ENCODE measurements around the gene TRERF1. TPM values are rescaled to one million over a fixed set of nuclear protein-coding genes. Genes with fewer than 3 reads are reported as not detected.

The TRERF1 gene
- total and polyA plus RNA-seq, 3 donors from 2014 or later = 13.7 to 49.1 (median 40.4) TPM

DNA sequence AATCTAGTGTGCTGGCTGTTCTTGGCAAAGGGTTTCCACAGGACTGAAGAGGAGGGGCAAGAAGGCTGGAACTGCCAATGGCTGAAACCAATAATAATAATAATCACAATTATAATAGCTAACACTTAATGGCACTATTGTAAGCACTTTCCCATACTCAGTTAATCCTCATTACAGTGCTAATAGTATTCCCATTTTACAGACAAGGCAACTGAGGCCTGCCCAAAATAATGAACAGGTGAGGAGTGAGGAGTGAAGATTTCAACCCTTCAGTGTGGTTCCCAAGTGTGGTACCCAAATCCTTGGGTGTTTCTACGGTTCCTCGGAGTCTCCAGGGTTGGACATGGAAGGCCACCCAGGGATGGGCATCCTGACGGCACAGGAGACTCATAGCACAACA lies 69.9 kb downstream of the TRERF1 start:
- Histone ChIP-seq H3K36me3 (ENCODE audit: low read depth, missing control alignments) (no peaks in the 10 kb centered on the region), H3K27ac (no peak overlapping the region), H3K27me3 (no peaks in the 10 kb centered on the region), H3K9me3 (no peaks in the 10 kb centered on the region), H3K4me3 (no peak overlapping the region), H3K4me1 (peaks cover 13% of the 10 kb centered on the region)
- no peak for DNase-seq
- 90 to 96% methylated on average over 3 of the region's 3 CpGs for WGBS, 2 donors
- no peak for TF ChIP-seq POLR2A (IDR thresholded peaks at IDR 0.05)
- TF ChIP-seq, protein P1, sequence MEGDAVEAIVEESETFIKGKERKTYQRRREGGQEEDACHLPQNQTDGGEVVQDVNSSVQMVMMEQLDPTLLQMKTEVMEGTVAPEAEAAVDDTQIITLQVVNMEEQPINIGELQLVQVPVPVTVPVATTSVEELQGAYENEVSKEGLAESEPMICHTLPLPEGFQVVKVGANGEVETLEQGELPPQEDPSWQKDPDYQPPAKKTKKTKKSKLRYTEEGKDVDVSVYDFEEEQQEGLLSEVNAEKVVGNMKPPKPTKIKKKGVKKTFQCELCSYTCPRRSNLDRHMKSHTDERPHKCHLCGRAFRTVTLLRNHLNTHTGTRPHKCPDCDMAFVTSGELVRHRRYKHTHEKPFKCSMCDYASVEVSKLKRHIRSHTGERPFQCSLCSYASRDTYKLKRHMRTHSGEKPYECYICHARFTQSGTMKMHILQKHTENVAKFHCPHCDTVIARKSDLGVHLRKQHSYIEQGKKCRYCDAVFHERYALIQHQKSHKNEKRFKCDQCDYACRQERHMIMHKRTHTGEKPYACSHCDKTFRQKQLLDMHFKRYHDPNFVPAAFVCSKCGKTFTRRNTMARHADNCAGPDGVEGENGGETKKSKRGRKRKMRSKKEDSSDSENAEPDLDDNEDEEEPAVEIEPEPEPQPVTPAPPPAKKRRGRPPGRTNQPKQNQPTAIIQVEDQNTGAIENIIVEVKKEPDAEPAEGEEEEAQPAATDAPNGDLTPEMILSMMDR (IDR thresholded peaks at IDR 0.05) = no peak
- intact Hi-C loops (cut with DNase I; ENCODE audit: low total_unique reads) = no loop called here

DNA sequence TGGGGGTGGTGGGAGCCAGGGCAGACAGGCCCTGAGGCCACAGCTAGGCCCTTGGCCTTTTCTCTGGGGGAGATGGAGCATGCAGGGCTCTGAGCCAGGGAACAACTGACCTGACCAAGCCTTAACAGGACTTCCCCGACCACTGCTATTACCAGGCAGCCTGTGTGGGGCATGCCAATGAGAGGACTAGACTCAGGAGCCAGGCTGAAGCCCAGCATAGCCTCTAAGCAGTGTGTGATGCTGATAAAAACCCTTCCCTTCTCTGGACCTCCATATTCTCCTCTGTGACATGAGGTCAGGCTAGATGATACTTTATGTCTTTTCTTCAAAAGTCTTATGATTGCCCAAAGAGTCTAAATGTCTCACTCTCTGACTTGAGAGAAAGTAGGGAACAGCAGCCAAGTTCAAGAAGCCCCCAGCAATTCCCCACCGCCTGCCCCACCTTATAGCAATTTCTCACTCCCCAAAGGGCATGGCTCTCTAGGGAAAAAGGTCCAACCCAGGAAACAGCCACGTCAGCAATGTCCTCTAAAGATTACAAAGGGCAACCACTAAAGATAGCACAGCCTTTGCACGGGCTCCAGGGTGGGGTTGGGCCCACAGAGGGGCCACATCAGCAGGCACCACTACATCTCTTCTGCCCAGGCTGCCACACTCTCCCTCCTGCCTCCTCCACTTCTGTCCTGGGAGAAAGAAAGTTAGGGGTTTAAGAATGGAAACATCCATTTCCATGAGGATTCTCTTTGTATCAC lies 71.3 kb downstream of the TRERF1 start:
- intact Hi-C loops (cut with DNase I; ENCODE audit: low total_unique reads) = no loop called here
- Histone ChIP-seq H3K4me1 (peaks cover 13% of the 10 kb centered on the region), H3K36me3 (ENCODE audit: low read depth, missing control alignments) (no peaks in the 10 kb centered on the region), H3K27ac (no peak overlapping the region), H3K9me3 (no peaks in the 10 kb centered on the region), H3K27me3 (no peaks in the 10 kb centered on the region), H3K4me3 (no peak overlapping the region)
- WGBS, 2 donors = 49 to 61% methylated on average over 4 of the region's 4 CpGs
- no peak for DNase-seq
- TF ChIP-seq POLR2A (IDR thresholded peaks at IDR 0.05) = no peak
- TF ChIP-seq, protein P1 (IDR thresholded peaks at IDR 0.05) = no peak

DNA sequence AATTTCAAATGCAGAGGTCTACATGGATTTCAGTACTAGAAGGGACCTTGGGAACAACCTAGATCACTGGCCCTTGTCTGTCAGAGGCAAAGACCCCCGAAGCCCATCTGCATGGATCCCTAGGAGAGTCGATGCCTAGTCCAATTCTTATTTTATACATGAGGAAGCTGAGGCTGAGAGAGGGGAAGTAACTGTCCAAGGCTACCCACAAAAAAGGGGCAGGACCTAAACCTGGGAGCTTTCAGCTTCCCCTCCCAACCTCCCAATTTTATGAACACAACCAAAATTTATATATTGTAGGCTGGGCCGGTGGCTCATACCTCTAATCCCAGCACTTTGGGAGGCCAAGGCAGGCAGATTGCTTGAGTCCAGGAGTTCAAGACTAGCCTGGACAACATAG lies 73.2 kb downstream of the TRERF1 start:
- WGBS, 2 donors = 74 to 77% methylated on average over 3 of the region's 3 CpGs
- H3K9me3 ChIP-seq = no peaks in the 10 kb centered on the region
- intact Hi-C loops (cut with DNase I; ENCODE audit: low total_unique reads) = no loop called here
- no peak for DNase-seq
- no peak overlapping the region for H3K4me3 ChIP-seq
- peaks cover 13% of the 10 kb centered on the region for H3K4me1 ChIP-seq
- H3K27ac ChIP-seq = no peak overlapping the region
- H3K27me3 ChIP-seq = no peaks in the 10 kb centered on the region
- TF ChIP-seq POLR2A (IDR thresholded peaks at IDR 0.05) = no peak
- TF ChIP-seq, protein P1 (IDR thresholded peaks at IDR 0.05) = no peak
- no peaks in the 10 kb centered on the region for H3K36me3 ChIP-seq (ENCODE audit: low read depth, missing control alignments)

DNA sequence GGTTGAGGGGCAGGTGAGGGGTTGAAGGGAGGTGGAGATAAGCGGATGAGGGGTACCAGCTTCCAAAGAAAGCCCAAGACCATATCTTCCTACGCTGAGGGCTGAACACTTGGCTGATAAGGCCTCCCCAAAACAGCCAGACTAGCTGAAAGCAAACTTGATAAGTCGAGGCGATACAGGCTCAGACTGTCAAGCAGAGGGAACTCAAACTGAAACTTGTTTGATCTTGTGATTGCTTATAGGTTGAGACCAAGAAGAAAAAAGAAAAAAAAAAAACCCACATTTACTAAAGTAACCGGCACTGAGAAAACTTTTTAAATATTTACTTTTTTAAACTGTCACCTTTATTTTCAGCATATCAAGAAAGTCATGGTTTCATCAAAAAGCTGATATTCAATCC lies 73.6 kb downstream of the TRERF1 start:
- WGBS, 2 donors = 71 to 75% methylated on average over 5 of the region's 5 CpGs
- intact Hi-C loops (cut with DNase I; ENCODE audit: low total_unique reads) = no loop called here

DNA sequence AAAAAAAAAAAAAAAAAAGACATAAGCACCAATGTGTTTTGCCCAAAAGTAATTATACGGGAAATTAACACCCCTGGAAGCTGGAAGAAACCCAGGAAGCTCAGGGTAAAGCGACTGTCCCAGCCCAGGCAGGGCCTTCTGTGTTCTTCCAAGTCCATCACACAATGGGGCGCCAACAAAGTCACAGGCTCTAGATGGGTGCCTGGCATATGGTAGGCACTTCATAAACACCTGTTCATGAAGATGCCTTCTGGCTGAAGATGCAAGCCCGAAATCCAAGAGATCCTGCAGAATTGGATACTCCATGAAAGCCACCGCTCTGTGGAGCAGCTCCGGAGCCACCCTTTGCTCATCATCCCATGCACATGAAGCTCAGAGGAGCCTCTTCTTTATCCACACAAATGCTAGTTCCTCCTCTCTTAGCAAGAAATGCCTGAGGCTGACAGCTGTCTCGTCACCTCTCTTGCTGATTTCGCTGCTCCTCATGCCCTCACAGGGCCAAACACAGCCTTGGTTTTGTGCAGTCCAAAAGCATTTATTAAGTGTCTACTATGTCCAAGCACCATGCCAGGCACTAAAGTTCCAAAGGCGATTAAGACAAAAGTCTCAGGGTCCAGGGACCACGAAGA lies 76.6 kb downstream of the TRERF1 start:
- 95 to 97% methylated on average over 10 of the region's 10 CpGs for WGBS, 2 donors
- TF ChIP-seq, protein P1 (IDR thresholded peaks at IDR 0.05) = no peak
- TF ChIP-seq POLR2A (IDR thresholded peaks at IDR 0.05) = no peak
- DNase-seq = no peak
- intact Hi-C loops (cut with DNase I; ENCODE audit: low total_unique reads) = no loop called here
- Histone ChIP-seq H3K36me3 (ENCODE audit: low read depth, missing control alignments) (no peaks in the 10 kb centered on the region), H3K4me3 (no peak overlapping the region), H3K27me3 (no peaks in the 10 kb centered on the region), H3K9me3 (no peaks in the 10 kb centered on the region), H3K4me1 (peaks cover 18% of the 10 kb centered on the region), H3K27ac (no peak overlapping the region)

More for the DNA sequence above, 73.6 kb downstream of the TRERF1 start:
- no peaks in the 10 kb centered on the region for H3K9me3 ChIP-seq
- no peak for TF ChIP-seq POLR2A (IDR thresholded peaks at IDR 0.05)
- no peak overlapping the region for H3K27ac ChIP-seq
- no peak for DNase-seq
- no peaks in the 10 kb centered on the region for H3K27me3 ChIP-seq
- no peak overlapping the region for H3K4me3 ChIP-seq
- H3K4me1 ChIP-seq = peaks cover 13% of the 10 kb centered on the region
- H3K36me3 ChIP-seq (ENCODE audit: low read depth, missing control alignments) = no peaks in the 10 kb centered on the region

Measured in testis (tissue), 3 donors.